ENCODE measurements around the gene CHMP5. TPM values are rescaled to one million over a fixed set of nuclear protein-coding genes. Genes with fewer than 3 reads are reported as not detected.

CHMP5 gene
- total and polyA plus RNA-seq, 10 of the 15 experiments (the other 5 are each of a cell fraction or from before 2014, with no cell fraction given) = 40.3 to 179 (median 78.6) TPM

DNA sequence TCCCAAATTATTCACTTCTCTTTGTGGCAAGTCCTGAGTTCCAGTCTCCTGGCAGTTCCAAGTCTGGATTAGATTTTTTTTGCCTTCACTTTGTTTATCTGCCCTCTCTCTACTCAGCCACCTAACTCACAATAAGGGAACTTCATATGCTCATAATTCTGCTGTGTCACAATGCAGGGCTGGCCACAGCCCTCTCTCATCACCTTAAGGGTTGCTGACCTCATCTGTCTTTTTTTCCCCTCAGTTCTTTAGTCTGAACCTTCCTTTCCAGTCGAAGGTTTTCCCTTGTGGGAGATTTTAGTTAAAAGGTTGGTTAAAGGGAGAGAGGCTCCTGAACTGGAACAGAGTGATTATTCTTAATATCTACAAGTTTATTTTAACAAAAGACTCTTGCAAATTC, 4.5 kb upstream of the CHMP5 start (continued):
- TF ChIP-seq, protein P1, sequence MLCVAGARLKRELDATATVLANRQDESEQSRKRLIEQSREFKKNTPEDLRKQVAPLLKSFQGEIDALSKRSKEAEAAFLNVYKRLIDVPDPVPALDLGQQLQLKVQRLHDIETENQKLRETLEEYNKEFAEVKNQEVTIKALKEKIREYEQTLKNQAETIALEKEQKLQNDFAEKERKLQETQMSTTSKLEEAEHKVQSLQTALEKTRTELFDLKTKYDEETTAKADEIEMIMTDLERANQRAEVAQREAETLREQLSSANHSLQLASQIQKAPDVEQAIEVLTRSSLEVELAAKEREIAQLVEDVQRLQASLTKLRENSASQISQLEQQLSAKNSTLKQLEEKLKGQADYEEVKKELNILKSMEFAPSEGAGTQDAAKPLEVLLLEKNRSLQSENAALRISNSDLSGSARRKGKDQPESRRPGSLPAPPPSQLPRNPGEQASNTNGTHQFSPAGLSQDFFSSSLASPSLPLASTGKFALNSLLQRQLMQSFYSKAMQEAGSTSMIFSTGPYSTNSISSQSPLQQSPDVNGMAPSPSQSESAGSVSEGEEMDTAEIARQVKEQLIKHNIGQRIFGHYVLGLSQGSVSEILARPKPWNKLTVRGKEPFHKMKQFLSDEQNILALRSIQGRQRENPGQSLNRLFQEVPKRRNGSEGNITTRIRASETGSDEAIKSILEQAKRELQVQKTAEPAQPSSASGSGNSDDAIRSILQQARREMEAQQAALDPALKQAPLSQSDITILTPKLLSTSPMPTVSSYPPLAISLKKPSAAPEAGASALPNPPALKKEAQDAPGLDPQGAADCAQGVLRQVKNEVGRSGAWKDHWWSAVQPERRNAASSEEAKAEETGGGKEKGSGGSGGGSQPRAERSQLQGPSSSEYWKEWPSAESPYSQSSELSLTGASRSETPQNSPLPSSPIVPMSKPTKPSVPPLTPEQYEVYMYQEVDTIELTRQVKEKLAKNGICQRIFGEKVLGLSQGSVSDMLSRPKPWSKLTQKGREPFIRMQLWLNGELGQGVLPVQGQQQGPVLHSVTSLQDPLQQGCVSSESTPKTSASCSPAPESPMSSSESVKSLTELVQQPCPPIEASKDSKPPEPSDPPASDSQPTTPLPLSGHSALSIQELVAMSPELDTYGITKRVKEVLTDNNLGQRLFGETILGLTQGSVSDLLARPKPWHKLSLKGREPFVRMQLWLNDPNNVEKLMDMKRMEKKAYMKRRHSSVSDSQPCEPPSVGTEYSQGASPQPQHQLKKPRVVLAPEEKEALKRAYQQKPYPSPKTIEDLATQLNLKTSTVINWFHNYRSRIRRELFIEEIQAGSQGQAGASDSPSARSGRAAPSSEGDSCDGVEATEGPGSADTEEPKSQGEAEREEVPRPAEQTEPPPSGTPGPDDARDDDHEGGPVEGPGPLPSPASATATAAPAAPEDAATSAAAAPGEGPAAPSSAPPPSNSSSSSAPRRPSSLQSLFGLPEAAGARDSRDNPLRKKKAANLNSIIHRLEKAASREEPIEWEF (IDR thresholded peaks at IDR 0.05; ENCODE audit: insufficient replicate concordance, low read depth, low read length) = no peak
- TF ChIP-seq TCF7 (IDR thresholded peaks at IDR 0.05; ENCODE audit: borderline replicate concordance) = no peak
- TF ChIP-seq, protein P2, sequence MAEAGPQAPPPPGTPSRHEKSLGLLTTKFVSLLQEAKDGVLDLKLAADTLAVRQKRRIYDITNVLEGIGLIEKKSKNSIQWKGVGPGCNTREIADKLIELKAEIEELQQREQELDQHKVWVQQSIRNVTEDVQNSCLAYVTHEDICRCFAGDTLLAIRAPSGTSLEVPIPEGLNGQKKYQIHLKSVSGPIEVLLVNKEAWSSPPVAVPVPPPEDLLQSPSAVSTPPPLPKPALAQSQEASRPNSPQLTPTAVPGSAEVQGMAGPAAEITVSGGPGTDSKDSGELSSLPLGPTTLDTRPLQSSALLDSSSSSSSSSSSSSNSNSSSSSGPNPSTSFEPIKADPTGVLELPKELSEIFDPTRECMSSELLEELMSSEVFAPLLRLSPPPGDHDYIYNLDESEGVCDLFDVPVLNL (IDR thresholded peaks at IDR 0.05; ENCODE audit: low read depth, low read length) = no peak
- no peak for TF ChIP-seq RBBP5 (conservative IDR thresholded peaks at IDR 0.05)
- no peak for TF ChIP-seq NBN (IDR thresholded peaks at IDR 0.05)
- TF ChIP-seq, protein P3, sequence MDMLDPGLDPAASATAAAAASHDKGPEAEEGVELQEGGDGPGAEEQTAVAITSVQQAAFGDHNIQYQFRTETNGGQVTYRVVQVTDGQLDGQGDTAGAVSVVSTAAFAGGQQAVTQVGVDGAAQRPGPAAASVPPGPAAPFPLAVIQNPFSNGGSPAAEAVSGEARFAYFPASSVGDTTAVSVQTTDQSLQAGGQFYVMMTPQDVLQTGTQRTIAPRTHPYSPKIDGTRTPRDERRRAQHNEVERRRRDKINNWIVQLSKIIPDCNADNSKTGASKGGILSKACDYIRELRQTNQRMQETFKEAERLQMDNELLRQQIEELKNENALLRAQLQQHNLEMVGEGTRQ (IDR thresholded peaks at IDR 0.05; ENCODE audit: borderline replicate concordance, low read depth, low read length) = no peak
- TF ChIP-seq, protein P4, sequence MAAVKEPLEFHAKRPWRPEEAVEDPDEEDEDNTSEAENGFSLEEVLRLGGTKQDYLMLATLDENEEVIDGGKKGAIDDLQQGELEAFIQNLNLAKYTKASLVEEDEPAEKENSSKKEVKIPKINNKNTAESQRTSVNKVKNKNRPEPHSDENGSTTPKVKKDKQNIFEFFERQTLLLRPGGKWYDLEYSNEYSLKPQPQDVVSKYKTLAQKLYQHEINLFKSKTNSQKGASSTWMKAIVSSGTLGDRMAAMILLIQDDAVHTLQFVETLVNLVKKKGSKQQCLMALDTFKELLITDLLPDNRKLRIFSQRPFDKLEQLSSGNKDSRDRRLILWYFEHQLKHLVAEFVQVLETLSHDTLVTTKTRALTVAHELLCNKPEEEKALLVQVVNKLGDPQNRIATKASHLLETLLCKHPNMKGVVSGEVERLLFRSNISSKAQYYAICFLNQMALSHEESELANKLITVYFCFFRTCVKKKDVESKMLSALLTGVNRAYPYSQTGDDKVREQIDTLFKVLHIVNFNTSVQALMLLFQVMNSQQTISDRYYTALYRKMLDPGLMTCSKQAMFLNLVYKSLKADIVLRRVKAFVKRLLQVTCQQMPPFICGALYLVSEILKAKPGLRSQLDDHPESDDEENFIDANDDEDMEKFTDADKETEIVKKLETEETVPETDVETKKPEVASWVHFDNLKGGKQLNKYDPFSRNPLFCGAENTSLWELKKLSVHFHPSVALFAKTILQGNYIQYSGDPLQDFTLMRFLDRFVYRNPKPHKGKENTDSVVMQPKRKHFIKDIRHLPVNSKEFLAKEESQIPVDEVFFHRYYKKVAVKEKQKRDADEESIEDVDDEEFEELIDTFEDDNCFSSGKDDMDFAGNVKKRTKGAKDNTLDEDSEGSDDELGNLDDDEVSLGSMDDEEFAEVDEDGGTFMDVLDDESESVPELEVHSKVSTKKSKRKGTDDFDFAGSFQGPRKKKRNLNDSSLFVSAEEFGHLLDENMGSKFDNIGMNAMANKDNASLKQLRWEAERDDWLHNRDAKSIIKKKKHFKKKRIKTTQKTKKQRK (IDR thresholded peaks at IDR 0.05; ENCODE audit: low read depth, low read length) = no peak
- no peak for TF ChIP-seq NR2C1 (IDR thresholded peaks at IDR 0.05)
- TF ChIP-seq IRF4 (IDR thresholded peaks at IDR 0.05; ENCODE audit: low read depth, low read length) = no peak
